IMR-90 (cell line): ENCODE measurements around the gene MAFF. TPM values are rescaled to one million over a fixed set of nuclear protein-coding genes. Genes with fewer than 3 reads are reported as not detected.
A peak's percentile ranks its signal among the peaks of the same experiment; 100 is the strongest.

Experiments used
- ATAC-seq: fragments of 200-7000 bp; cut with Tn5 transposase; 2 replicates; pipeline ENCODE4 v1.9.1; 2020; ENCODE audit warnings: low read depth, mild to moderate bottlenecking, moderate library complexity
- BruUV-seq: library from RNA; stranded (reverse); fragments of 400-500 nt; replicated peaks from 2 replicates; lab custom pipeline; 2021; lab: Mats Ljungman, UMichigan
- CTCF ChIA-PET: fragments of 300-600 bp; formaldehyde crosslinking; extraction: SDS; loops from one replicate; lab custom pipeline; 2021; ENCODE audit warnings: antibody characterized with exemption; lab: Yijun Ruan, JAX
- POLR2A ChIA-PET: fragments of 300-600 bp; sonication (Branson Sonifier 250); formaldehyde crosslinking; loops from one replicate; lab custom pipeline; 2022; ENCODE audit warnings: antibody characterized with exemption; ENCODE audit not compliant: unreplicated experiment; lab: Charles Lee
- DNase-seq: peaks from one replicate; pipeline ENCODE4 v3.0.0; 2013
- H2AFZ ChIP-seq: replicated peaks from 2 replicates; pipeline ENCODE3; 2013; ENCODE audit warnings: low read length, mild to moderate bottlenecking; ENCODE audit not compliant: poor library complexity
- H2AK5ac ChIP-seq: 2 replicates; pipeline ENCODE4 v1.6.1; 2013; ENCODE audit warnings: low read depth, low read length, inconsistent platforms
- H2AK9ac ChIP-seq: replicated peaks from 2 replicates; pipeline ENCODE3; 2013; ENCODE audit warnings: mild to moderate bottlenecking, low read depth, low read length, moderate library complexity; ENCODE audit not compliant: poor library complexity
- H2BK120ac ChIP-seq: 2 replicates; pipeline ENCODE4 v1.6.1; 2013; ENCODE audit warnings: low read depth, low read length, inconsistent platforms
- H2BK15ac ChIP-seq: 3 replicates; pipeline ENCODE4 v1.6.1; 2013; ENCODE audit warnings: low read depth, low read length, inconsistent platforms
- H2BK20ac ChIP-seq: 2 replicates; pipeline ENCODE4 v1.6.1; 2013; ENCODE audit warnings: low read depth, mild to moderate bottlenecking, inconsistent platforms, low read length, moderate library complexity
- H2BK5ac ChIP-seq: 2 replicates; pipeline ENCODE4 v1.6.1; 2013; ENCODE audit warnings: mild to moderate bottlenecking, low read depth, low read length, inconsistent platforms; ENCODE audit not compliant: poor library complexity, severe bottlenecking
- H3K14ac ChIP-seq: replicated peaks from 2 replicates; pipeline ENCODE4 v1.6.1; 2013; ENCODE audit warnings: low read depth, low read length, inconsistent platforms
- H3K18ac ChIP-seq: 2 replicates; pipeline ENCODE4 v1.6.1; 2013; ENCODE audit warnings: low read depth, low read length, control low read depth
- H3K23ac ChIP-seq: 2 replicates; pipeline ENCODE4 v1.6.1; 2013; ENCODE audit warnings: low read depth, low read length, inconsistent platforms
- H3K27ac ChIP-seq: 2 replicates; pipeline ENCODE4 v1.5.1; 2013; ENCODE audit warnings: mild to moderate bottlenecking, control low read depth, low read length; ENCODE audit not compliant: insufficient read depth
- H3K27me3 ChIP-seq: 2 replicates; pipeline ENCODE4 v1.6.1; 2013; ENCODE audit warnings: low read length; ENCODE audit not compliant: control insufficient read depth, insufficient read depth
- H3K36me3 ChIP-seq: 2 replicates; pipeline ENCODE4 v1.6.1; 2013; ENCODE audit warnings: low read length, mixed read lengths; ENCODE audit not compliant: control insufficient read depth, insufficient read depth
- H3K4ac ChIP-seq: 2 replicates; pipeline ENCODE4 v1.6.1; 2013; ENCODE audit warnings: low read depth, low read length, inconsistent platforms
- H3K4me1 ChIP-seq: 2 replicates; pipeline ENCODE4 v1.6.1; 2013; ENCODE audit warnings: low read length, mixed read lengths; ENCODE audit not compliant: control insufficient read depth, insufficient read depth
- H3K4me2 ChIP-seq: 2 replicates; pipeline ENCODE4 v1.6.1; 2013; ENCODE audit warnings: low read depth, mild to moderate bottlenecking, control low read depth, low read length, moderate library complexity
- H3K4me3 ChIP-seq: 2 replicates; pipeline ENCODE4 v1.5.1; 2013; ENCODE audit warnings: low read depth, mild to moderate bottlenecking, control low read depth, low read length, moderate library complexity; ENCODE audit not compliant: insufficient read depth
- H3K56ac ChIP-seq: 2 replicates; pipeline ENCODE4 v1.6.1; 2013; ENCODE audit warnings: low read length, inconsistent platforms; ENCODE audit not compliant: insufficient read depth; ENCODE audit errors: extremely low read depth
- H3K79me1 ChIP-seq, 2 experiments: 2 replicates each; pipeline ENCODE4 v1.6.1; 2013; ENCODE audit warnings: low read length in 2 of 2, inconsistent platforms in 1 of 2, low read depth in 1 of 2
- H3K9ac ChIP-seq: 2 replicates; pipeline ENCODE4 v1.6.1; 2013; ENCODE audit warnings: low read depth, low read length, control low read depth
- H3K9me1 ChIP-seq: 2 replicates; pipeline ENCODE4 v1.6.1; 2013; ENCODE audit warnings: low read length, inconsistent platforms; ENCODE audit not compliant: insufficient read depth
- H3K9me3 ChIP-seq: 2 replicates; pipeline ENCODE4 v1.6.1; 2013; ENCODE audit warnings: low read length; ENCODE audit not compliant: control insufficient read depth, insufficient read depth
- H4K20me1 ChIP-seq: 2 replicates; pipeline ENCODE4 v1.6.1; 2013; ENCODE audit warnings: low read length, inconsistent platforms; ENCODE audit not compliant: insufficient read depth
- H4K5ac ChIP-seq: 2 replicates; pipeline ENCODE4 v1.6.1; 2013; ENCODE audit warnings: mild to moderate bottlenecking, low read depth, low read length, control low read depth
- H4K8ac ChIP-seq, 2 experiments: 2 replicates each; pipeline ENCODE4 v1.6.1; 2013; ENCODE audit warnings: low read depth in 2 of 2, low read length in 2 of 2, control low read depth in 1 of 2, inconsistent platforms in 1 of 2
- H4K91ac ChIP-seq: 2 replicates; pipeline ENCODE4 v1.6.1; 2013; ENCODE audit warnings: low read depth, low read length, inconsistent platforms; ENCODE audit not compliant: insufficient read depth
- WGBS, 2 experiments: methylation state at CpG; one replicate each; pipeline versions ENCODE4 v1.1.5 to v1.1.7; 2013; ENCODE audit warnings: missing lambda C conversion rate in 2 of 2; ENCODE audit not compliant: insufficient read length in 1 of 2; ENCODE audit errors: extremely low coverage in 2 of 2; 5-methylcytosine and 5-hydroxymethylcytosine counted together
- dilution Hi-C: fragments of 300-500 bp; cut with HindIII; formaldehyde crosslinking; loops from one replicate; pipeline ENCODE4 v1.14.3; 2018; ENCODE audit warnings: low sequenced_read_pairs; ENCODE audit not compliant: unreplicated experiment
- in situ Hi-C: fragments of 300-500 bp; cut with MboI; formaldehyde crosslinking; loops from 3 replicates; pipeline ENCODE4 v1.14.3; 2019; ENCODE audit warnings: low sequenced_read_pairs, inconsistent platforms, mixed read lengths
- intact Hi-C: fragments of 100-400 bp; cut with micrococcal nuclease; formaldehyde crosslinking; loops from 2 replicates; pipeline ENCODE4 v1.10.0; 2022
- polyA plus RNA-seq, 3 experiments: library from polyadenylated mRNA; depleted of rRNA; stranded (reverse); fragments of >200 nt; gene quantifications; 2 replicates each; pipeline ENCODE4 v1.2.3, GENCODE V29; 2012; ENCODE audit warnings: low replicate concordance in 1 of 3
- total RNA-seq: library from RNA; depleted of rRNA; stranded (reverse); fragments of >200 nt; gene quantifications from 2 replicates; pipeline ENCODE4 v1.2.3, GENCODE V29; 2012
- TF ChIP-seq, protein P1 (sequence below): conservative IDR thresholded peaks from 2 replicates; pipeline ENCODE4 v1.5.1; 2012; ENCODE audit warnings: mild to moderate bottlenecking, low read depth, low read length, improper control_type of control experiment

The MAFF gene
- total and polyA plus RNA-seq, 2 of the 4 experiments (the other 2 are of a cell fraction) = 18.3 to 25.9 TPM

GRCh38 chr22:38220653-38221386 is 19.0 kb downstream of the MAFF start:
- Histone ChIP-seq H3K9me1 (peaks cover 9% of the 10 kb centered on the region), H4K91ac (peak overlapping the region; percentile 99), H3K18ac (no peak overlapping the region), H3K36me3 (peaks cover 48% of the 10 kb centered on the region), H3K23ac (no peak overlapping the region), H3K4ac (peak overlapping the region; percentile 98), H3K9ac (no peak overlapping the region), H3K56ac (no peak overlapping the region), H3K4me2 (no peak overlapping the region), H2AK9ac (peak overlapping the region; percentile 58), H2BK20ac (no peak overlapping the region), H3K79me1 (peaks cover 9 to 40% of the 10 kb centered on the region in 2 experiments), H2BK5ac (peak overlapping the region; percentile 40), H3K9me3 (no peaks in the 10 kb centered on the region), H2AK5ac (peak overlapping the region; percentile 24), H2BK120ac (peak overlapping the region; percentile 98; the same call in 1 of the 2 replicates), H4K20me1 (no peaks in the 10 kb centered on the region), H4K5ac (no peak overlapping the region), H2AFZ (no peak overlapping the region), H3K4me3 (no peak overlapping the region), H3K27ac (peak overlapping the region; percentile 32; the same call in 1 of the 2 replicates), H3K14ac (no peak overlapping the region), H3K4me1 (peaks cover 17% of the 10 kb centered on the region), H3K27me3 (no peaks in the 10 kb centered on the region), H2BK15ac (no peak overlapping the region), H4K8ac (no peak overlapping the region)
- ChIA-PET CTCF (interaction anchor here (0.6 kb wide), 1 partner anchor 23 kb away, joined by 3 read pairs; no protein-coding TSS in a partner anchor), POLR2A (no interaction called here)
- in situ Hi-C loops = no loop called here
- TF ChIP-seq, protein P1, sequence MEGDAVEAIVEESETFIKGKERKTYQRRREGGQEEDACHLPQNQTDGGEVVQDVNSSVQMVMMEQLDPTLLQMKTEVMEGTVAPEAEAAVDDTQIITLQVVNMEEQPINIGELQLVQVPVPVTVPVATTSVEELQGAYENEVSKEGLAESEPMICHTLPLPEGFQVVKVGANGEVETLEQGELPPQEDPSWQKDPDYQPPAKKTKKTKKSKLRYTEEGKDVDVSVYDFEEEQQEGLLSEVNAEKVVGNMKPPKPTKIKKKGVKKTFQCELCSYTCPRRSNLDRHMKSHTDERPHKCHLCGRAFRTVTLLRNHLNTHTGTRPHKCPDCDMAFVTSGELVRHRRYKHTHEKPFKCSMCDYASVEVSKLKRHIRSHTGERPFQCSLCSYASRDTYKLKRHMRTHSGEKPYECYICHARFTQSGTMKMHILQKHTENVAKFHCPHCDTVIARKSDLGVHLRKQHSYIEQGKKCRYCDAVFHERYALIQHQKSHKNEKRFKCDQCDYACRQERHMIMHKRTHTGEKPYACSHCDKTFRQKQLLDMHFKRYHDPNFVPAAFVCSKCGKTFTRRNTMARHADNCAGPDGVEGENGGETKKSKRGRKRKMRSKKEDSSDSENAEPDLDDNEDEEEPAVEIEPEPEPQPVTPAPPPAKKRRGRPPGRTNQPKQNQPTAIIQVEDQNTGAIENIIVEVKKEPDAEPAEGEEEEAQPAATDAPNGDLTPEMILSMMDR = no peak
- DNase-seq (no peak), ATAC-seq (no peak)
- no TSS peak for BruUV-seq
- dilution Hi-C loops = no loop called here
- WGBS, 2 experiments = 78% methylated on average over 8 of the region's 22 CpGs; no CpG with 5 or more reads in 1 of the 2 experiments
- intact Hi-C loops = no loop called here
